Activated naive CD4-positive, alpha-beta T cell treated with Interleukin-2 at 50 U/mL for 16 hours (primary cell): ENCODE data around the gene MYPN.
"Not testable (repeated sequence)": the region's sequence is repeated elsewhere in the genome, so short reads cannot be mapped to it uniquely, and the experiment has no call there.

Experiments used
- DNase-seq: peaks from one replicate; pipeline ENCODE4 v3.0.0-alpha.2; 2020

MYPN gene

DNA sequence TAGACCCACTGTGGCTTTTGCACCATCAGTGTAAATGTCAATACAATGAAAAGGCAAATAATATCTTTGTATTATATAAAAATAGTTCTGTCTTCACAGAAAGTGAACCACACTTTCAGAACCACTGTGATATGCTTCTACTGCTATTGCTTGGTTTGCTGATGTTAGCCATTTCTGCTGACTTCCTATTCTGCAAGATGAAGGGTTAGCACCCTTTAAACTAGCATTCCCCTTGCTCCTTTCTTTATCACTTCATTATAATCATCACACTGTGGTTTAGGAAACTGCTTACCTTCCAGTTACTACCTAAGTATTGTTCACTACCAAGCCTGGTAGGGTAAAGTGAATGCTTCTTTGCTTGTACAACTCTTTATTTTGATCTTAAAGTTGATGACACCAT lies 29.2 kb downstream of the MYPN start:
- no peak for DNase-seq

DNA sequence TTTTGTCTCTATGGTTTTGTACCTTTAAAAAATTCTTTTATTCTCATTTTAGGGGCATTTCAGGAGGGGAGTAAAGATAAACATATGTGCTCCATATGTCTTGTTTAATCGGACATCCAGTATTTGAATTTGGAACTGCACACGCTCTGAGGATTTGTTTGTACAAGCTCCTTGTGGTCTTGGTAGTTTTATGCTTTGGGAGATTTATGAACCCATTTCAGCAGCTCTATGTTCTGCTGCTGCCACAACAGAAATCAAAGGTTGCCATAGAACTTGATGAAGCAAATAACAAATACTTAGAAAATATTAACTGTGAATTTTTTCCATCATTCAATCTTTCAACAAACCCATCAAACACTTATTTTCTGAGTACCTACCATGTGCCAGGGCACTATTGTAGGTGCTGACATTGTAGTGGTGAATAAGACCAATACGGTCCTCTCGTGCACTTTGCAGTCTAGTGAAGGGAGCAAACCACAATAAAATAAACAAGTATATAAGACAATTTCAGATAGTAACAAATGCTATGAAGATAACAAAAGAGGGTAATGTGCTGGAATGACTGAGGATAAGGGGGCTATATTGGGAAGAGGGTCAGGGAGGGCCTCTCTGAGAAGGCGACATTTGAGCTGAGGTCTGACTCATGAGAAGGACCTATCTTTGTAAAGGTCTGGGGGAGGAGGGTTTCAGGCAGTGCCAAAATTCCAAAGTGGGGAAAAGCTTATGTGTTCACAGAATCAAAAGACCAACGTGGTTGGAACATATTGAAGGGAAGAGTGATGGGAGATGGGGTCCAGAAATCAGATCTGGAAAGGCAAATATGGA lies 30.4 kb downstream of the MYPN start:
- DNase-seq, result no peak

DNA sequence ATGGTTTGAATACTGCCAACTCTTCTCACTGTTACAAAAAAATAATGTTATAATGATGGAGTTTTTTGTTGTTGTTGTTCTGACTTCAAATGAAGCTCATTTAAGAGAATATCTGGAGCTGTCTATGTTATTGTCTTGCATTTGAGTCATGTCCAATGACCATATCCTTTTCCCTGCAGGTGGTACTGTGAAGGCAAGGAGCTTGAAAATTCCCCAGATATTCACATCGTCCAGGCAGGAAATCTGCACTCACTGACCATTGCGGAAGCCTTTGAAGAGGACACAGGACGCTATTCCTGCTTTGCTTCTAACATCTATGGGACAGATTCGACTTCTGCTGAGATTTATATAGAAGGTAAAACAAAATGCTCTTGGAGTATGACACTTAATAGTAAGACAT lies 33.5 kb downstream of the MYPN start:
- DNase-seq, result no peak

DNA sequence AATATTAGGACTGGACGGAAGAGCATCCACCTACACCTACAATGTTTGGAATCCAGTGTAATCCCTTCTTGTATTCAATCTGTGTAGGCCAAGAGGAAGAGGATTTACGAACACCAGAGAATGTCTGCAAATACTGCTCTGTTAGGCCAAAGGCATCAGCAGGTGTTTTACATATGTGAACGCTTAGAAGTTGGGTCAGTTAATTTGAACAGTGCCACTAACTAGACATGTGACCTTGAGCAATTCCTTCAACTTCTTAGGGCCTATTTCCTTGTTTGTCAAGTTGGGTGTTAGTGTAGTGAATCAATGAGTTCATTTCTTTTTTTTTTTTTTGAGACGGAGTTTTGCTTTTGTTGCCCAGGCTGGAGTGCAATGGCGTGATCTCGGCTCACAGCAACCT lies 35.4 kb downstream of the MYPN start:
- DNase-seq, result no peak

DNA sequence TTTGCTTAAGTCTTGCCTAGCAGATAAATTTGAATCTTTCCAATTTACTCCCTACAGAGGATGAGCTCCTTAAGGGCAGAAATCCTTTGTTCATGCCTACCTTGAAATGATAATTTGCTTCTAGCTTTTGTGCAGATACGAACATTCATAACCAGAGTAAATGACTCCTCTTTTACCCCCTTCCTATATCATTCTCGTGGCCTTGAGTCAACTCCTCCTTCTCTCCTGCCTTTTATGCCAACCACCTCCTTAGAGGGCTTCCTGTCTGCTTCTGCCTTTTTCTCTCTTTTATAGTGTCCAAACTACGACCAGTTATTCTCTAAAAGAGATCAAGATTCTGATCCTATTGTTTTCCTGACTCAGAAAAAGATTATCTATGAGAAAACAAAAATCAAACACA lies 36.4 kb downstream of the MYPN start:
- no peak for DNase-seq

DNA sequence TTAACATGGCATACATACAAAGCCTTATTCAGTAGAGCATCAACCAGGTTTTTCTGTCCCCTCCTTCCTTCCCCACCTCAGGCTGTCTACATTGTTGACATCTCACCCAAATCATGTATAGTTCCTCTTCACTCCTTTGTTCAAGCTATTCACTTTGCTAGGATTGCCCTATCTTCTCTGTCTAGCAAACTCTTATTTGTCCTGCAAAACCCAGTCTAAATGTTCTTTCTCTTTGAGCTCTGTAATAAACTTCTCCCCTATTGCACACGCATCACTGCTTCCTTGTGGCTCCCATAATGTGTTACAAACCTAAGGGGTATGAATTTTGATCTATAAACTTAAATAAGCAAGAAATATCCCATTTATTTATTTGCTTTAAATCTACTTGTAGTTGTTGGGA lies 36.8 kb downstream of the MYPN start:
- no peak for DNase-seq

DNA sequence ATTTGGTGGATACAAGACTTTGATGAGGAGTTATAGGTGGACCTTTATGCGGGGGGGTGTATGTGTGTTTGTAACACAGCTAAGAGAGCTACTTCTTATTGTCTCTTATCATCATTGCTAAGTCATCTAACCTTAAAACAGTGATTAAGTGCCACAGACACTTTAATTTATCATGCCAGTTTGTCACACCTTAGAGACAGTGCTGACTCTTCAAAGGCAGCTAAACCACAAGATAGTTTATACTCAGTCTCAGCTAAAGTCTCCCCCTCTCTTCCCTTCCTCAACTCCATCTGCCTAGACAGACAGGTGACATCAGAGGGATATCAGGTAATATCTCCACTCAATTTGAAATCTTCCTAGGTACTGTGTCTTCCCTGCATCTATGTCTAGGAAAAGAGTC lies 42.2 kb downstream of the MYPN start:
- DNase-seq, result no peak

DNA sequence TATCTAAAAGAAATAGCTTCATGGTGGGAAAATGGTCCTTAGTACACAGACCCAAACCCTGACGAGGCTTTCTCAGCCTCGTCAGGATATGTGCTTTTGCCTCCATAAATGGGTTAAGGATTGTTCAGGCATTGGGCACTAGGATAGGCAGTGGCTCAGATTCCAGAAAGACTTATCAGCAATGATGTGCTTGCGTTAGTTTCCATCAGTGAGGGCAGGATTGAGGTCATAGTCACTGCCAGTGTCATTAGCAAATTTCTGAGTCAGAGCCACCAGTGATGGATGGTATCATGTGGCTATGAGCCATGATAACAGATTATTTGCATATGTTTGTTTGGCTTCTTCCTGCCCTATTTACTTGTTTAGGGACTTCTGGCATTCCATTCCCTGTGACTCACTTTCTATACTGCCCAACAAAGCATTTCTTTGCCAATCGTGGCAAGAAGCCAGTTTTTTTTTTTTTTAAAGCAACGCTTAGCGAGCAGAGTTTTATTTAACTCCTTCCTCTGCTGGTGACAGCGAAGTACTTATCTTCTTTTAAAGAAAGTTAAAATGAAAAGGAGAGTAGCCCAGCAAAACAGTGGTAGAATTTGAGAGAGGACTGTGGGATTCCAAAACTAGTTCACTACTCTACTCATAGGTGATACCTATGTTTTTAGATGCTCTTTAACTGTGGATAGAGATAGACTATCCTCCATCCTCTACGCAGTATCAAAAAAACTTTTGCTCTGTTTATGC lies 44.4 kb downstream of the MYPN start:
- no peak for DNase-seq

DNA sequence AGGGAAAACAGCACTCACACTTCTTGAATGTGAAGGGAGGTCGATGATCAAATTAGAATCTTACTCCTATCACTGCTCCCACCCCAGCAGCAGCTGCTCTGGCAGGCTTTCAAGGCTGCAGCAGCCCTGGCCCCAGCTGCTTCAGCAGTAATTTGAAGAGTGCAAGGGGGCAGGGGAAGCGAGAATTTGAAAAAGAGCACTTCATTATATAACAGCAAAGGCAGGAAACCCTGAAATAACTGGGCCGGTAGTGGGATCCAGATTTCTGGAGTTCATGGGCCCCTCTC lies 44.9 kb downstream of the MYPN start:
- DNase-seq, result no peak

DNA sequence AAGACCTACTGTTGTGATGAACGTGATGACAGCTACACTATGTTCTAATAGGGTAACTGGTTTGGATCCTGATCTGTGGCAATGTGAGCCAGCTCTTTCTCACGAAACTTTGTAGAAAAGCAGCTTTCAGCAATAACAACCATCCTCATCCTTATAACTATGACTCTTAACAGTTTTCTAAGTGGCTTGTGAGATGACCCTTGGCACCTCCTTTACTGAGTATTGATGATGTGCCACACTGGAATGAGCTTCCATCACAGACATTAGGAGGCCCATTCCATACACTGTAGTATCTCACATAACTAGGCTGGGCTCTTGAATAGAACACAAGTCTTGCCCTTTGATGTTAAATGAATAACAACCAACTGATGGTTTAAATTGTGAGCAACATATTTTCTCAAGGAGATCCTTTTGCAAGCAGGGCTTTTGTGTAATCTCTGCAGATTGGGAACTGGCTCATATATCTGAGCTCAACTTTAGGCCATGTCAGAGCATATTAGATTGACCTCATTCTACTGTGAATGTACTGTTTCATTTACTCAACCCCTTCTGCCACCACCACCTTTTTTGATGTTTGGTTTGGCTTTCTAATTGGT lies 46.4 kb downstream of the MYPN start:
- DNase-seq, result no peak

DNA sequence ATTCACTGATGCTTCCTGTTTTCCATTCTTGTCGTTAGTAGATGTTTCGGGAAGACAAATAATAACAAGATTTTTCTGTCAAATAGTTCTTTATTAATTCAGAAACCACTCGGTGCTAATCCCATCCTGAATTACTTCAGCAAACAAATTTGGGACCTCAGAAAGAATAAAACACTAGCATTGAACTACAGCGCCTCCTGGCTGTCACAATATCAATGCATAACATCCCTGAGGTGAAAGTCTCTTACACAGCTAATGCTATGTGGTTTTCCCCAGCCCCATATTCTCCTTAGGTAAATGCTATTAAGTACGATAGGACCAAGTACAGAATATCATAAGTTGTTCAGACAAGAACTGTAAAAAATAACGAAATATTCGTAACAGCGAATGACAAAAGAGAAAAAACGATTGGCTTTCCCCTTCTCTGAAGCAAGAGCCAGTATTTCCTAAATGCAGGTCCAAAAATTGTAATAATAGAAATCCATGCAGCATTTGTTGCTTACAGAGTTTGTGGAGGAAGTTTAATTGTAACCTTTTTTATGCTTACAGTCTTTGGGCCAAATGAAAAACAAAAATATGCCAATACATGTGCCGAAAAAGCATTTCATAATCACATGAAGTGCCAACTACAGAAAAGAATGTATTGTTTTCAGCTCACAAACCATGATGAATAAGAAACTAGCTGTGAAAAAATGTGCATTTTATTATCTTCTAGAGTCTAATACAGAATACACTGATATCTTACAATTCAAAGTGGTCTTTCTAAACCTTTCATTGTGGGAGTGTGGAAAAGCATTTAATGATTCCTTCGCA lies 47.3 kb downstream of the MYPN start:
- DNase-seq, result peak; percentile 54

DNA sequence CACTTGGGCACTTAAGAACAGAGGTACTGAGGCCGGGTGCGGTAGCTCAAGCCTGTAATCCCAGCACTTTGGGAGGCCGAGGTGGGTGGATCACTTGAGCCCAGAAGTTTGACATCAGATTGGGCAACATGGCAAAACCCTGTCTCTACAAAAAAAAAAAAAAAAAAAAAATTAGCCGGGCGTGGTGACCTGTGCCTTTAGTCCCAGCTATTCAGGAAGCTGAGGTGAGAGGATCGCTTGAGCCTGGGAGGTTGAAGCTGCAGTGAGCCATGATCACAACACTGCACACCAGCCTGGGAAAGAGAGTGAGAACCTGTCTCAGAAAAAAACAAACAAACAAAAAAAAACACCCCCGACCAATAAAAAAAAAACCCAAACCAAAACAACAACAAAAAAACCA lies 48.2 kb downstream of the MYPN start:
- not testable (repeated sequence) for DNase-seq

DNA sequence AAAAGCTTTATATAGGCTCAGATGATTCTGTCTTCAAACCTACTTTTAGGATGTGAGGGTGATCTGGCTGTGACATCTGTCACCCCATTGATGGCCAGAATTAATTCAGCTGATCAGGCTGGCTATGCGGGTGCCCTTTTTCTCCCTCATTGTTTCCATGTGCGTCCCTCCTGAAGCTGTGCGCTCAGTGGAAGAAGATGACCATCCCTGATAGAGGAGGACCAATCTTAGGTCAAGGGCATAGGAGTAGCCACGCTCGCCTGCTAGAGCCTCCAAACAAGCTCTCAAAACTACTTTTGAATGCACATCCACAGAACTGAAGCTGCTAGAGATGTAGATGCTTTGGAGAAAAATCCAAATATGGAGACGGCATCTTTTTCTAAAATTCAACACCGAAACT lies 48.7 kb downstream of the MYPN start:
- DNase-seq, result no peak

DNA sequence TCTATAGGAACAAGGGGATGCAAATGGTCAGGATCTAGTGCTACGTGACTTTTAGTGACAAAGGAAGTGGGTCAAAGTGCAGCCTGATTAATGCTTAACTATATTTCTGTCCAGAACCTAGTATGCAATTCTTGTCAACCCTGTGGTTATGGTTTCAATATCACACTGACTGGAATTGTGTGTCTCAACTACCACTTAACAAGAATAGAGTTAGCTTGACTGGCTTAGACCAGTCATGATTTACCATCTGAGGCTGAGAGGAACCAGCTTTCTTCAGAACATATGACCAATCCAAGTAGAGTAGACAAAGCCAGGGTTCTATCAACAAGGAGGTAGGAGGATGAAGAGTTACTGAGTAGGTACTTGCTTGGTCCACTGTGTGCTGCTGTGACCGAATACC lies 54.4 kb downstream of the MYPN start:
- DNase-seq, result no peak

DNA sequence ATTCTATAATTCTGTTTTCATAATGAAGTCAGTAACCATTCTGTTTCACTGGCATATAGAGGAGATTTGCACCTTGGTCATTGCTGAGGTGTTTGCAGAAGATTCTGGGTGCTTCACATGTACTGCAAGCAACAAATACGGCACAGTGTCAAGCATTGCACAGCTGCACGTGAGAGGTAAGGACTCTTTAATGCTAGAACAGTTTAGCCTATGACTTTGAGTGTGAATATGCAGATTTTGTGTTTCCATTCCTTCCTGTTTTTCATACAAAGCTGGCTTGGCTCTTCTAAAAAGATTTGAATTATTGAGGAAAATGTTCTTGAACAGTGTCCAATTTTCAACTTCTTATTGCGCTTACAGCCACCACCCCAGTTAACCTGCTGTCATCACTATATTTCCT lies 56.4 kb downstream of the MYPN start:
- DNase-seq, result no peak

DNA sequence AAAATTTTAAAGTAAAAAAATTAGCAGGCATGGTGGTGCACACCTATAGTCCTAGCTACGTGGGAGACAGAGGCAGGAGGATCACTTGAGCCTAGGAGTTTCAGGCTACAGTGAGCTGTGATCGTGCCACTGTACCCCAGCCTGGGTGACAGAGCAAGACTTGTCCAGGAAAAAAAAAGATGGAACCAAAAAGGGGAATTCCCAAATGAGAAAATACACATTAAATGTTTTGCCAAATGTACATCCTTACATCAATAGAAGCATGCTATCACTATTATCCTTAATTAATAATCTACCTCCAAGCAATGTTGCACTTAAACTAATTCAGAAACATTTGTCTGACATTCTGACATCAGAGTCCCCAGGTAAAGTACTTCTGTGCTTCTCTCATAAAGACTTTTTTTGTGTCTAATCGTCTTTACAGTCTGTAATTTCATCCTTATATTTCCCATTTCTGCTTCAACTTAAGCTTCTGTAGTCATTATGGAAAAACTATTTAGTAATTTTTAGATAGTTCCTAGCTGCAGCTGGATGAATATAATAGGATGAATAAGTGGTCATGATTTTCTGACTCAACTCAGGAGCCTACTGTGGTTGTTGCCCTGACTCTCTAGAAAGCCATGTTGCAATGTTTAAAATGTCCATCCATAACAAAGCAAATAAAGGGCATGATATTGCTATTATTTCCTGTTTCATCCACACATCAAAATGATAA lies 57.7 kb downstream of the MYPN start:
- no peak for DNase-seq

DNA sequence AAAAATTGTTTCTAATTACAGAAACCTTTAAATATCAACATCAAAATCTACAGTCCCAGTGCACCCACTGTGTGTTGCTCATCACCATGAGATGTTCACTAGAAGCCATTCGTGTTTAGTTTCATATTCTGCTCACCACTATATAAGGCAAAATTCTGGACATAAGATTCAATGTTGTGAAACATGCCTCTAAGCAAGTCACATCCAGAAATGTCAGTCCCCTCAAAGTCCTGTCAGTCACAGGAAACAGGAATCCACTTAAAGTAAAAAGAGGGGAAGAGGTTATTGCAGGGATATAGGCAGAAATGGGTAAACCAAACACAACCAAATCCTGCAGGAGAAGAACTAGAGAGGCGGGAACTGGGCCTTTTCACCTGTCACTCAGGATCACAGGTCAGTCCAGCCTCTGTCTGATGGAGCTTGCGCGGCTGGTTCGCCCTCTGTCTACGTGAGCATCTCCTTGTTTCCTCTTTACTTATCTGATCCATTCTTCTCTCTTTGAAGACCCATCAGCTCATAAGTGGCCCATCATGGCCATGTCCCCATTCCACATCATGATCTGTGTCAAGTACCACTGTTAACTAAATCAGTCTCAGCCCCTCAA lies 58.4 kb downstream of the MYPN start:
- no peak for DNase-seq

DNA sequence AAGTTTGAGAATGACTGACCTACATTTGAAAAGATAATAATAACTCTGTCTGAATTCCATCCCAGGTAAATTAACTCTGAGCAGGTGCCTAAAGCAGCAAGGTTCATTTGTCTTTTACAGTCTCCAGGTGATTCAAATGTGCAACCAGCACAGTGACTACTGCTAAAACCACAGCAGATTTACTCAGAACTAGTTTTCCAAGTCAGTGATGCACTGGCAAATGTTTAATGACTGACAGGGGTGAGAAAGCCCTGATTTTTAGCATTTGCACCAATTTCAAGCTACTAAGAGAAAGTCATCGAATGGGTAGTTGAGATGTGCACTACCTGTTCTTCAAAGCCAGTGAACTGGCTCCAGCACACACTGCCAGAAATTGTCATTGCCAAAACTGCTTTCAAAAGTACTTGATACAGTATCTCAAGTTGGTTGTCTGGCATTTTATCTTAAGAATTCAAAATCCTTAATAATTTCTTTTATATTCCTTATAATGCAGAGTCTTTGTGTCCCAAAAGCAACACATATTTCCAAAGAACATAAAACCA lies 62.3 kb downstream of the MYPN start:
- DNase-seq, result no peak

DNA sequence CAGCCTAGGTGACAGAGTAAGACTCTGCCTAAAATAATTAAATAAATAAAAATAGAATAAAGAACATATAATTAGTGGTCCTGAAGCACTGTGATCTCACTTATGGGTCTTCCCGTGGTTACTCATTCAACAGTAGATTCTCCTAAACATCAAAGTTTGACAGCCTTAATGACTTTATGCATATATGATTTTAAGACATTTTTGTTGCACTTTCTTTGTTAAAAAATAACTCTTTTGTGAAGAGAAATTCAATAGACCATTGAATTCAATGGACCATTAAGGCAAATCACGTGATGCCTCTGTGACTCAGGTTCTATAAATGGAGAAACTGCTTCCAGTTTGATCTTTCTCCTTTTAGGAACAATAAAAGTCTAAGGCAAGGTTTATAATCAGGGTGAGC lies 63.0 kb downstream of the MYPN start:
- no peak for DNase-seq

DNA sequence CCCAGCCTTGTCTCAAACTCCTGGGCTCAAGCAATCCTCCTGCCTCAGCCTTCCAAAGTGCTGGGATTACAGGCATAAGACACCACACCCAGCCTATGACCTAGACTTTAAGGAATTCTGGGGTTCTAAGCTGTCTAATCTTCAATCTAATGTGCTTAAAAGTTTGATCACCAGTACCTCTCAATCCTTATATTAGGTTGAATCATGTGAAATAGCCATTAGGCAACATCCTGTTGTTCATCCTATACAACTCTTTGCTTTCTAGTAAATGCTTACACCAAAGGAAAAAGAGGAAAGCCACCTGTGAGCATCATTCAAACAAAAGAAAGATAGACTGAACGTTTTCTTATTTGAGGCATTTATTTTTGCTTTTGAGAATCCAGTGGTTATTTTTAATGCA lies 66.7 kb downstream of the MYPN start:
- DNase-seq, result no peak

DNA sequence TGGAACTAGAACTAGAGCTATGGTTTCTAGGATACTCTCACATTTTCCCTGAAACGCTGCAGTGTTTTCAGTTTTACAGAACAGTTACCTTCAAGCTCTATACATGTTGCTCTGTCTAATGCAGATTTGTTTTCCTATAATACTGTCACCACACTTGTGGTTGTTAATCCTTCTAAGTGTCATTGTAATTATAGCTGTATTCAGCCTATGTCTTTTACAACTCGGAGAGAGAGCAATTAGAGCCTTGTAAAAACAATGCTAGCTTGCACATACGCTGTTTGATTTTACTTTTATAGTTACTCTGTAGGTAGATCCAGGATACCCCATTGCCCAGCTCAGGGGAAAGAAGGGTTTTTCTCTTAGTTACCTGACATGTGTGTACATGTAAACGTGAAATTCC lies 67.5 kb downstream of the MYPN start:
- DNase-seq, result no peak

DNA sequence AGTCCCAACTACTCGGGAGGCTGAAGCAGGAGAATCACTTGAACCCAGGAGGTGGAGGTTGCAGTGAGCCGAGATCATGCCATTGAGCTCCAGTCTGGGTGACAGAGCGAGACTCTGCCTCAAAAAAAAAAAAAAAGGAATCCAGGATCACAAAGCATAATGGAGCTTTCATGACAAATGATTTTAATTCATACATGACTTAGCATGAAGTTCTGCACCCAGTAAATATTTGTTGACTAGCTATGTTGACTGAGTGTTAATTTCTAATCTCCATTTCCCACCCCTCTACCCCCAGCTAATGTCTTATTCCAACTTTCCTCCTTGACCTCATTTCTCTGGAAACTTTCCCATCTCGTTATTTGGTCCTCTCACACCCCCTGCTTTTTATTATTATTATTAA lies 69.3 kb downstream of the MYPN start:
- DNase-seq, result no peak
